H54 (cell line): Measurements from ENCODE around the gene HCAR1.
"Not testable (repeated sequence)": the region's sequence is repeated elsewhere in the genome, so short reads cannot be mapped to it uniquely, and the experiment has no call there.

ENCODE experiments used
- DNase-seq: peaks from one replicate; pipeline ENCODE4 v3.0.0; 2011; ENCODE audit warnings: low spot score, mixed read lengths; ENCODE audit not compliant: insufficient read length
- FAIRE-seq: peaks from 3 replicates; lab custom pipeline; 2011; peaks lifted over from hg19 to GRCh38; lab: Jason Lieb, UNC
- POLR2A ChIP-seq: IDR thresholded peaks from 2 replicates; pipeline ENCODE4 v1.6.1; 2011; ENCODE audit warnings: low read depth, mild to moderate bottlenecking, low read length

Gene HCAR1

GRCh38 chr12:122696922-122697321, 33.7 kb downstream of the HCAR1 start:
- not testable (repeated sequence) for FAIRE-seq, DNase-seq

GRCh38 chr12:122691566-122691965, 39.1 kb downstream of the HCAR1 start:
- DNase-seq (no peak), FAIRE-seq (no peak)
- no peak for TF ChIP-seq POLR2A

- no peak for DNase-seq
- TF ChIP-seq POLR2A: no peak
- no peak for FAIRE-seq
Observed at GRCh38 chr12:122688291-122688690, 42.4 kb downstream of the HCAR1 start.

- TF ChIP-seq POLR2A: no peak
- no peak for FAIRE-seq
Observed at GRCh38 chr12:122687086-122687485, 43.6 kb downstream of the HCAR1 start.

DNA sequence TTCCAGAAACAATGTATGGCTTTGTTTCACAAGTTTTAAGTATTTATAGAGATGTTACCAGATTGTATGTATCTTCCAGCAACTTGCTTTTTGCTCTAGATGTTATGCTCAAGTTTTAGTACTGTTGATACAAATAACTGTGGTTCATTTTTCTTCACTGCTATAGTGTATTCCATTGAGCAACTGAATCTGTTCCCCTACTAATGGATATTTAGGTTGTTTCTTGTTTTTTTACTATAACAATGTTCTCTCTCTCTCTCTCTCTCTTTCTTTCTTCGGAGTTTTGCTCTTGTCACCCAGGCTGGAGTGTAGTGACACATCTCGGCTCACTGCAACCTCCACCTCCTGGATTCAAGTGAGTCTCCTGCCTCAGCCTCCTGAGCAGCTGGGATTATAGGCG, 44.1 kb downstream of the HCAR1 start:
- DNase-seq (no peak), FAIRE-seq (no peak)
- no peak for TF ChIP-seq POLR2A

More at GRCh38 chr12:122687086-122687485, 43.6 kb downstream of the HCAR1 start:
- DNase-seq: no peak

DNA sequence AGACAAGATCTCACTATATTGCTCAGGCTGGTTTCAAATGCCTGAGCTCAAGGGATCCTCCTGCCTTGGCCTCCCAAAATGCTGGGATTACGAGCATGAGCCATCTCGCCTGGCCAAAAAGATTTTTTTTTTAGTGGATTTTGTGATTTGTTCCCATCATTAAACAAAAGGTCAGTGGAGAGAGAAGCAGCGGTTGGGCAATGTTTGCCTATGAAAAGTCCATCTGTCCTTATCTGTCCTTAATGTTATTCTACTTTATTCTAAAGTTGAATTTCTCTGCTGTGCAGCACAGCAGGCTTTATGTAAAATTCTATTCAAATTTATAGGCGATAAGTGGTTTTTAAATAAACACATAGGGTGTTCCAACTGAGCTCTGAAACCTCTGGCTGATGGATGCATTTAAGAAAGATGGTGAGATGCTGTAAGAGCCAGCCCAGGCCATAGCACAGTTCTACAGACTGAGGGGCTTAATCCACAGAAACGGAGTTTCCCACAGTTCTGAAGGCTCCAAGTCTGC, 46.3 kb downstream of the HCAR1 start:
- no peak for TF ChIP-seq POLR2A
- FAIRE-seq: no peak
- DNase-seq: no peak

DNA sequence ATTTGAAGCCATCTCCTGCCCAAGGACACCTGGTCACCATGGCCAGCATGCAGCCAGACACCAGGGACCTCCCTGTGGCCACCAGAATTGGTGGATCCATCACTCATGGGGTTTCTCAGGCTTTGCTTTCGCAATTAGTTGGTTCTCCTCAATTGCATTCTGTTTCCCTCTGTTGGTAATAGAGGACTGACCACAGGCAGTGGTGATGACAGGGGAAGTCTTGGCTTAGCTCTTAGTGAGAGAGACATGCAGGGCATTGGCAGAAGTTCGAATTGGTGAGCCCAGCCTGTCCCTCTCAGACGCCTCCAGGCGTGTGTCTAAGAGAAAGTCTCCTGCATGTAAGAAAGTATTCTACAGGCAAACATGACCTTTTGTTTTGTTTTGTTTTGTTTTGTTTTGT, 48.8 kb downstream of the HCAR1 start:
- TF ChIP-seq POLR2A: no peak
- DNase-seq (no peak), FAIRE-seq (no peak)

GRCh38 chr12:122680989-122681388, 49.7 kb downstream of the HCAR1 start:
- not testable (repeated sequence) for DNase-seq, FAIRE-seq

GRCh38 chr12:122676781-122677180, 53.9 kb downstream of the HCAR1 start:
- not testable (repeated sequence) for FAIRE-seq, DNase-seq
